K562 (cell line): Measurements from ENCODE around the gene ITGA2B. TPM values are rescaled to one million over a fixed set of nuclear protein-coding genes. Genes with fewer than 3 reads are reported as not detected.
A peak's percentile ranks its signal among the peaks of the same experiment; 100 is the strongest.

Source experiments
- ADNP ChIP-seq: fragments of 200-800 bp; sonication (Bioruptor generic); IDR thresholded peaks from 2 replicates; pipeline ENCODE4 v1.6.1; 2016; ENCODE audit warnings: missing genetic modification characterization, missing compliant biosample characterization
- BCOR ChIP-seq: fragments of 450-650 bp; IDR thresholded peaks from 2 replicates; pipeline ENCODE4 v1.6.1; 2016
- E2F8 ChIP-seq: fragments of 450-650 bp; IDR thresholded peaks from 2 replicates; pipeline ENCODE4 v1.7.1; 2018; ENCODE audit warnings: mild to moderate bottlenecking, low read depth; ENCODE audit not compliant: partially characterized antibody
- EP400 ChIP-seq: fragments of 450-650 bp; IDR thresholded peaks from 2 replicates; pipeline ENCODE4 v1.6.1; 2017; ENCODE audit warnings: antibody characterized with exemption, mild to moderate bottlenecking, moderate library complexity
- ESRRA ChIP-seq: fragments of 450-650 bp; IDR thresholded peaks from 2 replicates; pipeline ENCODE4 v1.6.1; 2014; ENCODE audit warnings: low read depth, mild to moderate bottlenecking, moderate library complexity, borderline replicate concordance
- ETV1 ChIP-seq: fragments of 450-650 bp; conservative IDR thresholded peaks from 2 replicates; pipeline ENCODE4 v1.6.1; 2016; ENCODE audit warnings: missing genetic modification characterization, control low read depth, low read depth, missing compliant biosample characterization
- FIP1L1 ChIP-seq: fragments of 200-400 bp; formaldehyde crosslinking; IDR thresholded peaks from 2 replicates; pipeline ENCODE4 v1.6.1; 2018; ENCODE audit warnings: mild to moderate bottlenecking, low read depth, low read length; ENCODE audit not compliant: poor library complexity, severe bottlenecking
- LCOR ChIP-seq: sonication (generic); formaldehyde crosslinking; IDR thresholded peaks from 2 replicates; pipeline ENCODE4 v1.8.0; 2022; ENCODE audit warnings: mild to moderate bottlenecking, missing genetic modification reagents
- NR2F6 ChIP-seq: fragments of 450-650 bp; formaldehyde crosslinking; IDR thresholded peaks from 2 replicates; pipeline ENCODE4 v1.4.0; 2020; ENCODE audit warnings: mild to moderate bottlenecking
- SRSF9 ChIP-seq: fragments of 200-400 bp; formaldehyde crosslinking; IDR thresholded peaks from 2 replicates; pipeline ENCODE4 v1.6.1; 2017; ENCODE audit warnings: low read depth, low read length, borderline replicate concordance
- ZBTB9 ChIP-seq: fragments of 450-650 bp; formaldehyde crosslinking; IDR thresholded peaks from 2 replicates; pipeline ENCODE4 v1.4.0; 2020; ENCODE audit warnings: mild to moderate bottlenecking, moderate library complexity
- ZNF232 ChIP-seq: sonication (generic); formaldehyde crosslinking; IDR thresholded peaks from 2 replicates; pipeline ENCODE4 v1.8.0; 2022; ENCODE audit warnings: mild to moderate bottlenecking, missing genetic modification reagents
- ZNF282 ChIP-seq: sonication (generic); formaldehyde crosslinking; IDR thresholded peaks from 2 replicates; pipeline ENCODE4 v1.8.1; 2023; ENCODE audit warnings: missing genetic modification reagents
- polyA plus RNA-seq, 8 experiments: library from polyadenylated mRNA; depleted of rRNA in 4 of 8; stranded (reverse) in 5 of 8; unstranded in 3 of 8; fragments of >200 nt; fragmentation: Nextera tagmentation in 2 of 8; fragmentation: Illumina TruSeq in 1 of 8; extraction: Ambion mirVana in 2 of 8; extraction: Trizol in 1 of 8; gene quantifications; 2 replicates each; pipeline versions ENCODE4 v1.2.1 to v1.2.3, GENCODE V29; 2011 to 2014; ENCODE audit warnings: inconsistent platforms in 1 of 8, missing spikeins in 1 of 8
- total RNA-seq, 7 experiments: library from RNA; depleted of rRNA in 6 of 7; stranded (reverse); fragments of >200 nt in 6 of 7; fragmentation: Illumina TruSeq in 2 of 7; extraction: Trizol in 2 of 7; gene quantifications; 2 replicates each; pipeline versions ENCODE4 v1.2.1 to v1.2.3, GENCODE V29; 2011 to 2021; ENCODE audit warnings: low replicate concordance in 1 of 7
- TF ChIP-seq, protein P1 (sequence below), 2 experiments: fragments of 450-650 bp in 1 of 2; sonication (generic) in 1 of 2; formaldehyde crosslinking in 1 of 2; IDR thresholded peaks; 2 replicates each; pipeline versions ENCODE4 v1.7.1 to v1.9.0; 2016 to 2022; ENCODE audit warnings: inconsistent platforms in 1 of 2, mild to moderate bottlenecking in 1 of 2, missing genetic modification reagents in 1 of 2

ITGA2B gene
- total and polyA plus RNA-seq, 9 of the 15 experiments (the other 6 are each of a cell fraction or from before 2014, with no cell fraction given): 1.1 to 26.4 (median 5.6) TPM

DNA sequence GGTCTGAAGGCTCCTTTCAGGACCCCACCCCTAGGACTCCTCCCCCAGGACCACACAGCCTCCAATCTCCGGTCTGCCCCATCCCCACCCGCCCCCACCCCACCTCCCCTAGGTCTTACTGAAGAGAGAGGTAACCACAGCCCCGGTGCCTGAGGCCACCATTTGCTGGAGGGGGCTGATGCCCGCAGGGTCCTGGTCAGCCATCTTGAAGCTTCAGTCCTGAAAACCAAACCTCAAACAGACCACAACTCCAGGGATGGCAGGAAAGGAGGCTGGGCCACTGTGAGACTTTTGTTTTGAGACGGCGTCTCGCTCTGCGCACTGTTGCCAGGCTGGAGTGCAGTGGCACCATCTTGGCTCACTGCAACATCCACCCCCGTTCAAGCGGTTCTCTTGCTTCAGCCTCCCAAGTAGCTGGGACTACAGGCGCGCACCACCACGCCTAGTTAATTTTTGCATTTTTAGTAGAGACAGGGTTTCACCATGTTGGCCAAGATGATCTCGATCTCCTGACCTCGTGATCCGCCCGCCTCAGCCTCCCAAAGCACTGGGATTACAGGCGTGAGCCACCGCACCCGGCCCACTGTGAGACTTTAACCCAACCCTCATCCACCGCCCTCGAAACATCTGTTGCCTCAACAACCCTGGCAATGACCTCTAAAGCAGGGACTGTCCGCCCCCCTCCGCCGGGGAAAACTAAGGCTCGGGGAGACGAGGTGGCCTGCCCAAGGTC, 65.9 kb downstream of the ITGA2B start (continued):
- TF ChIP-seq, protein P1, sequence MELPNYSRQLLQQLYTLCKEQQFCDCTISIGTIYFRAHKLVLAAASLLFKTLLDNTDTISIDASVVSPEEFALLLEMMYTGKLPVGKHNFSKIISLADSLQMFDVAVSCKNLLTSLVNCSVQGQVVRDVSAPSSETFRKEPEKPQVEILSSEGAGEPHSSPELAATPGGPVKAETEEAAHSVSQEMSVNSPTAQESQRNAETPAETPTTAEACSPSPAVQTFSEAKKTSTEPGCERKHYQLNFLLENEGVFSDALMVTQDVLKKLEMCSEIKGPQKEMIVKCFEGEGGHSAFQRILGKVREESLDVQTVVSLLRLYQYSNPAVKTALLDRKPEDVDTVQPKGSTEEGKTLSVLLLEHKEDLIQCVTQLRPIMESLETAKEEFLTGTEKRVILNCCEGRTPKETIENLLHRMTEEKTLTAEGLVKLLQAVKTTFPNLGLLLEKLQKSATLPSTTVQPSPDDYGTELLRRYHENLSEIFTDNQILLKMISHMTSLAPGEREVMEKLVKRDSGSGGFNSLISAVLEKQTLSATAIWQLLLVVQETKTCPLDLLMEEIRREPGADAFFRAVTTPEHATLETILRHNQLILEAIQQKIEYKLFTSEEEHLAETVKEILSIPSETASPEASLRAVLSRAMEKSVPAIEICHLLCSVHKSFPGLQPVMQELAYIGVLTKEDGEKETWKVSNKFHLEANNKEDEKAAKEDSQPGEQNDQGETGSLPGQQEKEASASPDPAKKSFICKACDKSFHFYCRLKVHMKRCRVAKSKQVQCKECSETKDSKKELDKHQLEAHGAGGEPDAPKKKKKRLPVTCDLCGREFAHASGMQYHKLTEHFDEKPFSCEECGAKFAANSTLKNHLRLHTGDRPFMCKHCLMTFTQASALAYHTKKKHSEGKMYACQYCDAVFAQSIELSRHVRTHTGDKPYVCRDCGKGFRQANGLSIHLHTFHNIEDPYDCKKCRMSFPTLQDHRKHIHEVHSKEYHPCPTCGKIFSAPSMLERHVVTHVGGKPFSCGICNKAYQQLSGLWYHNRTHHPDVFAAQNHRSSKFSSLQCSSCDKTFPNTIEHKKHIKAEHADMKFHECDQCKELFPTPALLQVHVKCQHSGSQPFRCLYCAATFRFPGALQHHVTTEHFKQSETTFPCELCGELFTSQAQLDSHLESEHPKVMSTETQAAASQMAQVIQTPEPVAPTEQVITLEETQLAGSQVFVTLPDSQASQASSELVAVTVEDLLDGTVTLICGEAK (IDR thresholded peaks at IDR 0.05): 0 out of 2 replicates have a peak, but pooled peaks have one; percentile 8
- TF ChIP-seq, protein P1 (CRISPR knock-in tag; IDR thresholded peaks at IDR 0.05): no peak
- TF ChIP-seq BCOR (0 out of 2 replicates have a peak, but pooled peaks have one; percentile 13), FIP1L1 (no peak), E2F8 (no peak), ZNF232 (CRISPR knock-in tag) (no peak), LCOR (CRISPR knock-in tag) (no peak), ETV1 (tag) (no peak), ZNF282 (no peak), EP400 (no peak), ESRRA (peak; percentile 62; the same call in 1 of the 2 replicates), ADNP (no peak), SRSF9 (no peak), NR2F6 (CRISPR knock-in tag) (no peak), ZBTB9 (no peak)
